Thoracic aorta (tissue), 2 donors: Measurements from ENCODE around the gene ZNF670. TPM values are rescaled to one million over a fixed set of nuclear protein-coding genes. Genes with fewer than 3 reads are reported as not detected.
"Not testable (repeated sequence)": the region's sequence is repeated elsewhere in the genome, so short reads cannot be mapped to it uniquely, and the experiment has no call there.

Experiments
- ATAC-seq: fragments of 150-250 bp; one replicate; pipeline ENCODE4 v1.8.0; 2017; ENCODE audit warnings: low read depth; ENCODE audit not compliant: insufficient number of reproducible peaks, low FRiP score
- DNase-seq: peaks from one replicate; pipeline ENCODE4 v3.0.0-alpha.2; 2020; ENCODE audit warnings: low spot score
- H3K27ac ChIP-seq, 2 donors: fragments of 200-600 bp; sonication (generic); 1 replicate in 1 of 2; 2 replicates in 1 of 2; pipeline ENCODE4 v1.5.1; 2016; ENCODE audit warnings: mild to moderate bottlenecking in 2 of 2, moderate library complexity in 2 of 2
- H3K27me3 ChIP-seq: fragments of 200-600 bp; sonication (generic); replicated peaks from 2 replicates; pipeline ENCODE4 v1.6.0; 2016; ENCODE audit warnings: mild to moderate bottlenecking; ENCODE audit not compliant: insufficient read depth
- H3K36me3 ChIP-seq: fragments of 200-600 bp; sonication (generic); one replicate; pipeline ENCODE4 v1.5.1; 2016
- H3K4me1 ChIP-seq, 2 donors: fragments of 200-600 bp; sonication (generic); 1 replicate in 1 of 2; 2 replicates in 1 of 2; pipeline versions ENCODE4 v1.5.1 to v1.6.0; 2016; ENCODE audit warnings: low read depth in 2 of 2, mild to moderate bottlenecking in 1 of 2; ENCODE audit not compliant: control insufficient read depth in 1 of 2
- H3K4me3 ChIP-seq: fragments of 200-600 bp; sonication (generic); 2 replicates; pipeline ENCODE4 v1.5.1; 2016; ENCODE audit warnings: mild to moderate bottlenecking
- H3K9me3 ChIP-seq: fragments of 200-600 bp; sonication (generic); 2 replicates; pipeline ENCODE4 v1.5.1; 2016
- total RNA-seq, 2 donors: library from RNA; depleted of rRNA; stranded (reverse); fragments of >200 nt; gene quantifications; one replicate each; pipeline versions ENCODE4 v1.1.0 to v1.2.3, GENCODE V29; 2016
- TF ChIP-seq, protein P1 (sequence below): fragments of 200-600 bp; sonication (generic); IDR thresholded peaks from one replicate; pipeline ENCODE4 v1.5.1; 2019; ENCODE audit warnings: antibody characterized with exemption

ZNF670 gene
- total RNA-seq: 1 to 10 TPM; 1.1 to 5.2 TPM

DNA sequence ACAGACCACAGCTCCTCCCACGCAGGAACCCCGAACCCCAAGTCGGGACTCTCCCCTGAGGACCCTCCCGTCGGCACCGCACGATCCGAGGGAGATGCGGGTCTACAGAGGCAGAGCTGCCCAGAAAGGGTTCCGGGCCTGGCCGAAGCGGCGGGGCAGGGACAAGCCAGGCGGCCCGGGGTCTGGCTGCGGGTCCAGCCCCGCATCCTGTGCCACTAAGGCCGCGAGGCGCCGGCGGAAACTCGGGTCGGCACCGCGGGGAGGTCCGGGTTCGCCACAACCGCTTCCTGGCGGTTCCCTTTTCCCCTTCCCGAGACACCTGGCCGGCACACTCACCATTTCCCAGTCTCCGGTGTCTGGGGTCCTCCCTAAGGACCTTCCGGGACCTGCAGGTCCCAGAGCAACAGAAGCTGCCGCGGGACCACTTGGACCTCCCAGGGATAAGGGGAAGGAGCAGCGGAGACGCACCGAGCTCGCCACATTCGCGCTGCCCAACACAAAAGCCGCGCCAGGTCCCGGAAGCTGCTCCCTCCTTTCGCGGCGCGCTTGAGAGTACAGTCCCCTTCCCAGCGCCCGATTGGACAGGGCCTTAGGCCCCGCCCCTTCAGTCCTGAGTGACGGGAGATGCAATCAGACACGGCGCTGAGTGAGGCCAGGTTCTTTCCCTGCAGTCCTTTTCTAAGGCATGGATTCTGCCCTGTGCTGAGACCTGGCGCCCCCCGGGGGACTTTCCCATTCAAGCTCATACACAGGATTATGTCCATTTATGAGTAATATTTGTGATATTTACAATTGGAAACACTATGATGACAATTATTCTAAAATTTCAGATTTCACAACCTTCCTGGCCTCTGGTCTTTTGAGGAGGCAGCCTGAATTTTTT lies at the start of gene ZNF670:
Gene ZNF670 (minus strand): TSS at position 554 of the 883 bp plus-strand sequence. CDS start 215 bp downstream, at position 339.
- DNase-seq (peak; percentile 89), ATAC-seq (peak; percentile 97)
- TF ChIP-seq, protein P1, sequence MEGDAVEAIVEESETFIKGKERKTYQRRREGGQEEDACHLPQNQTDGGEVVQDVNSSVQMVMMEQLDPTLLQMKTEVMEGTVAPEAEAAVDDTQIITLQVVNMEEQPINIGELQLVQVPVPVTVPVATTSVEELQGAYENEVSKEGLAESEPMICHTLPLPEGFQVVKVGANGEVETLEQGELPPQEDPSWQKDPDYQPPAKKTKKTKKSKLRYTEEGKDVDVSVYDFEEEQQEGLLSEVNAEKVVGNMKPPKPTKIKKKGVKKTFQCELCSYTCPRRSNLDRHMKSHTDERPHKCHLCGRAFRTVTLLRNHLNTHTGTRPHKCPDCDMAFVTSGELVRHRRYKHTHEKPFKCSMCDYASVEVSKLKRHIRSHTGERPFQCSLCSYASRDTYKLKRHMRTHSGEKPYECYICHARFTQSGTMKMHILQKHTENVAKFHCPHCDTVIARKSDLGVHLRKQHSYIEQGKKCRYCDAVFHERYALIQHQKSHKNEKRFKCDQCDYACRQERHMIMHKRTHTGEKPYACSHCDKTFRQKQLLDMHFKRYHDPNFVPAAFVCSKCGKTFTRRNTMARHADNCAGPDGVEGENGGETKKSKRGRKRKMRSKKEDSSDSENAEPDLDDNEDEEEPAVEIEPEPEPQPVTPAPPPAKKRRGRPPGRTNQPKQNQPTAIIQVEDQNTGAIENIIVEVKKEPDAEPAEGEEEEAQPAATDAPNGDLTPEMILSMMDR: no peak
- peaks cover 11 to 15% of the 10 kb centered on the region in 2 donors for H3K4me1 ChIP-seq
- no peaks in the 10 kb centered on the region for H3K9me3 ChIP-seq
- H3K27me3 ChIP-seq: no peaks in the 10 kb centered on the region
- peak within 1 kb of the TSS; percentile 86 for H3K4me3 ChIP-seq
- peak within 1 kb of the TSS; percentile 69 to 70 for H3K27ac ChIP-seq
- no peaks in the 10 kb centered on the region for H3K36me3 ChIP-seq

DNA sequence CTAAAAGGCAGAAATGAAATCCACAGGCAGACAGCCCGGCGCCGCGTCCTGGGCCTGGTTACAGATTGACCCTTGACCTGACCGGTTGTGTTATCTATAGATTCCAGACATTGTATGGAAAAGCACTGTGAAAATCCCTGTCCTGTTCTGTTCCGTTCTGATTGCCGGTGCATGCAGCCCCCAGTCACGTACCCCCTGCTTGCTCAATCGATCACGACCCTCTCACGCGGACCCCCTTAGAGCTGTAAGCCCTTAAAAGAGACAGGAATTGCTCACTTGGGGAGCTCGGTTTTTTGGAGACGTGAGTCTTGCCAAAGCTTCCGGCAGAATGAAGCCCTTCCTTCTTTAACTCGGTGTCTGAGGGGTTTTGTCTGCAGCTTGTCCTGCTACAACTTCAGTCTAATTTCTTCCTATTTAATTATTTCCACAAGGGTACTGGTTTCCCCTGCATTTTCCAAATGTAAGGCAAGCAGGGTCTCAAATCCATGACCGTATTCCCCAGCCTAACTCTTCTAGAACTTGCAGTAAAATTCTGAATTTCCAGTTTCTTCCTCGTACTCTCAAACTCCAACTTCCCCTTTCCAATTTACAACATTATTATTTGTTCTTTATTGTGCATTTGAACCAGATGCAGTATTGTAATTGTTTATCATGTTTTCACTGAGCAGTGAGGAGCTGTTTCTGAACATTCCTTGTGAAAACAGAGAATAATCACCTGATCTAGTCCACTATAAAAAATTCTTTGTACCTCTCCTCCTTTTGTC lies 49.1 kb upstream of the ZNF670 start:
- H3K4me1 ChIP-seq, DNase-seq, H3K27me3 ChIP-seq, ATAC-seq, H3K36me3 ChIP-seq, H3K27ac ChIP-seq: not testable (repeated sequence)
- Histone ChIP-seq H3K9me3 (peaks cover 23% of the 10 kb centered on the region), H3K4me3 (peak overlapping the region; percentile 51)

- H3K4me1 ChIP-seq, DNase-seq, H3K27me3 ChIP-seq, H3K36me3 ChIP-seq, H3K4me3 ChIP-seq, H3K27ac ChIP-seq: not testable (repeated sequence)
- peaks cover 13% of the 10 kb centered on the region for H3K9me3 ChIP-seq
- ATAC-seq: peak; percentile 35
Observed at GRCh38 chr1:247126601-247127000, 48.0 kb upstream of the ZNF670 start.

GRCh38 chr1:247126166-247126565 lies 47.6 kb upstream of the ZNF670 start:
- not testable (repeated sequence) for H3K36me3 ChIP-seq, H3K27ac ChIP-seq, H3K4me1 ChIP-seq, H3K4me3 ChIP-seq, H3K27me3 ChIP-seq, DNase-seq
- ATAC-seq: peak; percentile 98
- H3K9me3 ChIP-seq: peaks cover 11% of the 10 kb centered on the region

GRCh38 chr1:247121382-247121781 lies 42.8 kb upstream of the ZNF670 start:
- Histone ChIP-seq H3K4me3 (no peak overlapping the region), H3K36me3 (no peaks in the 10 kb centered on the region), H3K27ac (no peak overlapping the region), H3K9me3 (no peaks in the 10 kb centered on the region), H3K4me1 (no peaks in the 10 kb centered on the region), H3K27me3 (no peaks in the 10 kb centered on the region)
- no peak for ATAC-seq
- no peak for DNase-seq
- TF ChIP-seq, protein P1: no peak

- not testable (repeated sequence) for ATAC-seq, H3K27me3 ChIP-seq, H3K4me3 ChIP-seq, H3K4me1 ChIP-seq, H3K9me3 ChIP-seq, H3K27ac ChIP-seq, DNase-seq, H3K36me3 ChIP-seq
Observed at GRCh38 chr1:247120408-247120668, 41.7 kb upstream of the ZNF670 start.
